Measurements from ENCODE around the gene C10orf120.

C10orf120 gene

DNA sequence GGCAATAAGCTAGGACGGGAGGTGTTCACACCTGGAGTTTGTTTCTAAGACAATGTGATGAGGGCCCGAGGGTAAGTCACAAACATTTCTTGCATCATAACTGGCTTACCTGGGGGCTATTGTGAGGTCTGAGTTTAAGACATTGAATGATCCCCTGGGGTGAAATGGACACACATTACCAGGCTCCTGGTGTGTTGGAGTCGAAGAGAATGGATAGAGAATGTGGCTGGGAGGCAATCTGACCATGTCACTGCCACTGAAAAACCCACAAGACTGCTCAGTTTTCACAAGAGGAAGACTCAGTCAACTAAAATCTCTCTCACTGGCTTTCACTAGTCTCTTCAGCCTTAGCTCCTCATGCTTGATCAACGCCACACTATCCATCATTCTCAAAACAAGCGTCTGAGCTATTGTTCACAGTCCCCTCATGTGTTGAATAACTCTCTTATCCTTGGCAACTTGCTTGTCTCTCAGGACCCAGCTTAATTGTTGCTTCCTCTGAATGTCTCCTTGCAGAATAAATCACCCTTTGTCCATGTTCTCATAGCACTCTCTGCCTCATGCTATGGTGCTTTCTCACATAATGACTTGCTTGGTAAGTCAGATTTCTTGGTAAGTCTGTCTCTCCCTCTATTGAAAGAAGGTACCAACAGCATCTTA lies at the start of gene C10orf120:
TSS of gene C10orf120 (minus strand) at position 51 of the 660 bp plus-strand sequence. CDS start 56 bp downstream, outside the sequence.
- no peak for DNase-seq (ENCODE audit: low read depth in 2 of 2)

DNA sequence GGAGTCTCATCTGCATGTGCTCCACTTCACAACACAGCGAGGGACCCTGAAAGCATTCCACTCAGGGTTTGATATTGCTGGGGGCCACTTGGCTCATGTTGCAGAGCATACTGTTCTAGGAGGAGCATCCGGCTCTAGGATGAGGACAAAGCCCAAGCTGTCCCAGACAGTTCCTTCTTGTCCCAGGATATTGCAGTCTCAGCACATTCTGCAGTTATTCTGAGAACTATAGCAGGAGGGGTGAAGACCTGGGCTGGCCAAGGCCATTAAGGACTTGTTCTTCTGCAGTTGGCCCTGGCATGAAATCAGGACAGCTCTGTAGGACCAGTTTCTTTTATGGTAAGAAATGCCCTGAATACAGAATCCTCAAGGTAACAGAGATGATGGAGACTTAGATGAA lies 48.9 kb upstream of the C10orf120 start:
- no peak for DNase-seq (ENCODE audit: low read depth in 2 of 2)

DNA sequence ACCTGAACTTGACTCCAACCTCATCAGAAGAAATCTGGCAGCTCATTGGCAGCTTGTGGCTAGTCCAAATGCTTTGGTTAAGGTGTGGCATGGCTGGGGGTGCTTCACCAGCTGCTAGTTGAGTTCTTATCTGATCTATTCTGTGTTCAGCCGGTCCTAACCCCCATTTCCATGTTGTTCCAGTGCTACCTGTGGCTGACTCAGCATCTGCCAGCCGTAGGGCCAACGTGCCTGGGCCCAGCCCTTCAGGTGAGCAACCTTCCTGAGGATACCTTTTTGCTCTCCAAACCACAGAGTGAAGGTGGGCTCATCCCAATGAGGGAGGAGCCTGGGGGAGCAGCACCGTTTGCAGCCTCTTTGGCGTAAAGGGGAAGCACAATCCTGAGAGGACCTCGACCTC lies 46.8 kb upstream of the C10orf120 start:
- DNase-seq (ENCODE audit: low read depth in 2 of 2): no peak

DNA sequence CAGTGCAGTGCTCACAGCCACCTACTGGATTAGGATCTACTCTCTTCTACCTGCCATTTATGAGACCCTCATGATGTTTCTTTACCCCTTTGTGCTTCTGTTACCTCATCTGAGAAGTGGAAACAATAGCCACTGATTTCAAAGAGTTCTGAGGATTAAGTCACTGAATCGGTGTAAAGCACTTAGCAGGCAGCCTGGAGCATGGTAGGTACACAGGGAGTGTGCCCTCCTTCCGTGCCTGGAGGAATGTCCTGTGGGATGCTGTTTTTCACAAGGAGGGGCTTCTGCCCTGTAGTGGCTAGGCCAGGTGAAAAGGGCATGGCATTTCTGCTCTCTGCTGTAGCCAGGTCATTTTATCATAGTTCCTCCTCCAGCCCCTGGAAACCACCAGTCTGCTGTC lies 44.6 kb upstream of the C10orf120 start:
- DNase-seq (ENCODE audit: low read depth in 2 of 2): no peak

DNA sequence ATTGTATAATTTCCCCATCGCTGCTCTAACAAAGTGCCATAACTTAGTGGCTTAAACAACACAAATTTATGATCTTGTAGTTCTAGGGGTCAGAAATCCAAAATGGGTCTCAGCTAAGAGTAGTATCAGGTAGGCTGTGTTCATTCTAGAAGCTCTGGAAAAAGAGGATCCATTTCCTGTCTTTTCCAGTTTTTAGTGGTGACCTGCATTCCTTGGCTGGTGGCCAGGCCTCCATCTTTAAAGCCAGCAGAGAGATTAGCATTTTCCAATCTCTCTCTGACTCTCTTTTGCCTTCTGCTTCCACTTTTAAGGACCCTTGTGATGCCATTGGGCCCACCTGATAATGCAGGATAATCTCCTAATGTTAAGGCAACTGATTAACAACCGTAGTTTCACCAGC lies 41.0 kb upstream of the C10orf120 start:
- DNase-seq (ENCODE audit: low read depth in 2 of 2): no peak

DNA sequence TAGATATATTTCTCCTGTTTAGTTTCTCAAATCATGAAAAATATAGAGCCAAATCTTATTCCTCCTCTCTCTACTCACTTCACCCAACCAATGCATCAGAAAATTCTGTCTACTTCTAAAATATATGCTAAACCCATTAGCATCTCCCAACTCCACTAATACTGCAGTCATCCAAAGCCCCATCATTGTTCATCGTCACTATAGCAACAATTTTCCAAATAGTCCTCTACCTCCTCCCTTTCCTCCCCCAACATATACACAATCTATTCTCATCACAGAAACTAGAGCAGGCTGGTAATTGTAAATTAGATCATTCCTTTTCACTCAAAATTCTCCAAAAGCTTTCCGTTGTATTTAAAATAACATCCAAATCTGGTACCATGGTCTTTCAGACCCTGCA lies 38.4 kb upstream of the C10orf120 start:
- no peak for DNase-seq (ENCODE audit: low read depth in 2 of 2)

DNA sequence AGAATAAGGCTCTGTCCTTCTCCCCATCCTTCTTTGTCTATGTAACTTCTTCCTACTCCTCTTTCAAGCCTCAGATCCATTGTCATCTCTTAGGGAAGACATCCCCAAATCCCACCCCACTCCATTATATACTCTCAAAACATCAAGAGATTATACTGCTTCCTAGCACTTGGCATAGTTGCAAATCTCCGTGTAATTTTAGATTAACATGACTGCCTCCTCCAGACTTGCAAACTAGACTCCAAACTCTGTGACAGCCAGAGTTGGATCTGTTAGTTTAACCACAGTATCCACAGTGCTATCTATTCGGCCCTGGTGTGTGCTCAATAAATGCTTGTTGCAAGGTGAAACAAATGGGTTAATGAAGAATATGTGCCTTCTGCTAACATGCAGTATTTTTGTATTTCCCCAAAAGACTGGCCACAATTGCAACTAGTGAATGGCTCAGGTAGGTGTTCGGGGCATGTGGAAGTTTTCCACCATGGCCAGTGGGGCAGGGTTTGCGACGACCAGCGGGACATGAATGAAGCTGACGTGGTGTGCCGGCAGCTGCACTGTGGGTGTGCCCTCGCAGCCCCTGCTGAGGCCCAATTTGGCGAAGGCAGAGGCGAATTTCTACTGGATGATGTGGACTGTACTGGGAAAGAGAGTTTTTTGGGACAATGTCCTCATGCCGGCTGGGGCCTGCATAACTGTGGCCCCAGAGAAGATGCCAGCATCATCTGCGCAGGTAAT lies 34.5 kb upstream of the C10orf120 start:
- no peak for DNase-seq (ENCODE audit: low read depth in 2 of 2)

DNA sequence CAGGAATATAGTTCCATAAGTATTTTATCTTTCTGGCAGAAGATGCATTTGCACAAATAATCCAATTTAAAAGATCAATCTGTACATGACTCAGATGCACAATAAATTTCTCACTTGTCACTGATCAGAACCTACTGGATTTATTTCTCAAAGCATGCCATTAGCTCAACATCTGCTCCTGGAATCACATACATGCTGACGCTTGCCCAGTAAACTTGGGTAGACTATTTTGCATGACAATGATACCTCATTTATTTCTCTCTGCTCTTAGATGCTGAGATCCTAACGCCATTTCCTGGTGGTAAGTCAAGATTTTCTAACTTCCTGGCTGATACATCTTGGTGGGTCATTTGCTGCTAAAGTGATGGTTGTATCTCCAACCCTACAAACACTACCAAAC lies 33.8 kb upstream of the C10orf120 start:
- no peak for DNase-seq (ENCODE audit: low read depth in 2 of 2)

DNA sequence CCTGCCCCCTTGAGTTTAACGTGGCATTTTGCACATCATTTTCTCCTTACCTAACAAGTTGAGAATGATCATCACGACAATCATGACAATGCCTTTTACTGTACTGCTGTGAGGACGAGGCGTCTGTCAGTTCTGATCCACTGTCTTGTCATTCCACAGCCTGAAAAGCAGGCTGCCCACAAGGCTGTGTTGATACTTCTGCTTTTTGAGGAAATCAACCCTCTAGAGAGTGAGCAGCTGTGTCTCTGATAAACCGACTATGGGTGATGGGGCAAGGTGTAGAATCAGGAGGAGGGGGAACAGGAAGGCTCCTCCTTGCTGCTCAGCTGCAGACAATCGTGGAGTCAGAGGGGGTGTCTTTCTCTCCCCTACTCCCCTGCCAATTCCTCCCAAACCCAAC lies 30.6 kb upstream of the C10orf120 start:
- DNase-seq (ENCODE audit: low read depth in 2 of 2): no peak

DNA sequence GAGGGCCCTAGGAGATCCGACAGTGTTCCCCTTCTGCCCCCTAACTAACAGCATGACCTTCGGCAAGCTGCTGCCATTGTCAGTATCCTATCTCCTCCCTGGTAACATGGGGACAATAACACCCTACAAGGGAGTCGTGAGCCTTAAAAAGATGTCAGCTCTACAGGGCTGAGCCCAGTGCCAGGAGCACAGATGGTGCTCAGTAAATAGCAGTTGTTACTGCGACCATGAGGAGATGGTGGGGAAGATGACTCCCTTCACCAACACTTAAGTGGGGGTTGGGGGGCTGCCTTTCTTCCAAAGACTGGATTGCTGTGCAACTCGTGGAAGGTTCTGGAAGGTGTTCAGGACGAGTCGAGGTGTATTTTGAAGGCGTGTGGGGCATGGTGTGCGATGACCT lies 29.5 kb upstream of the C10orf120 start:
- DNase-seq (ENCODE audit: low read depth in 2 of 2): no peak

DNA sequence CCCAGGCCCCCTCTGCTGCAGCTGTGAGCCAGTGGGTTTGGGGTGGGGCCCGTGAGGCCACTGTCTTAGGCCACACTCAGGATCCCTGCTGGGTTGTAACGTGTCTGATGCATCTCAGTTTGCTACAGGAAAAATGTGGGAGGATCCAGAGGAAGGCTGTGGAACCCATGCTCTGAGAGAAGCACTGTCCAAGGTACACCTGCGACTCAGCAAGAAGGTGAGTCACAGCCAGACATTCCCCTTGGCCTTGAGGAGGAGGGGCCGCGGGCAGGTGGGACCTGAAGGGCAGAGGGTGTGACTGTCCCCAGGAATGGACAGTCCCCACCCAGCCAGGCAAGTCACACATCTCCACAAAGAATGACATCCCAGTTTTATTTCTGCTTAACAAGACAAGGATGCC lies 27.8 kb upstream of the C10orf120 start:
- no peak for DNase-seq (ENCODE audit: low read depth in 2 of 2)

DNA sequence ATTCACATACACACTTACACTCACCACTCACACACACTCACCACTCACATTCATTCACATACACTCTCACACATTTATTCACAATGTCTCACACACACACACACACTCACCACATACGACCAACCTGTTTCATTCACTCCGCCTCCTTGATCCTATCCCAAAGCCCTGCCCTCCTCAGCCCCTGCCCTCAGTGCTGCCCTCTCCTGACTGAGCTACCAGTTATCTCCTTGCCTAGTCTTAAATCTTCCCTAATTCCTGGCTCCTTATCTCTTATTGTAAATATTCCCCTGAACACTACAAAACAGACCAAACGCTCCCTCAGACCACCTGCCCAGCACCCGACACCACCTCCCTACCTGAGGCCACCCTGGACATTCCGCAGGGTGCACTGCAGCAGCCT lies 26.1 kb upstream of the C10orf120 start:
- DNase-seq (ENCODE audit: low read depth in 2 of 2): no peak

DNA sequence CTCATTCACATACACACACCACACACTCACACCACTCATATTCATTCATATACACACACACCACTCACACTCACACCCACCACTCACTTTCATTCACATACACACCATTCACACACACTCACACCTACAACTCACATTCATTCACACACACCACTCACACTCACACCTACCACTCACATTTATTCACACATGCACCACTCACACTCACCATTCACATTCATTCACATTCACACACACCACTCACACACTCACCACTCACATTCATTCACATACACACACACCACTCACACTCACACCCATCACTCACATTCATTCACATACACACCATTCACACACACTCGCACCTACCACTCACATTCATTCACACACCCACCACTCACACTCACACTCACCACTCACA lies 25.4 kb upstream of the C10orf120 start:
- DNase-seq (ENCODE audit: low read depth in 2 of 2): no peak

DNA sequence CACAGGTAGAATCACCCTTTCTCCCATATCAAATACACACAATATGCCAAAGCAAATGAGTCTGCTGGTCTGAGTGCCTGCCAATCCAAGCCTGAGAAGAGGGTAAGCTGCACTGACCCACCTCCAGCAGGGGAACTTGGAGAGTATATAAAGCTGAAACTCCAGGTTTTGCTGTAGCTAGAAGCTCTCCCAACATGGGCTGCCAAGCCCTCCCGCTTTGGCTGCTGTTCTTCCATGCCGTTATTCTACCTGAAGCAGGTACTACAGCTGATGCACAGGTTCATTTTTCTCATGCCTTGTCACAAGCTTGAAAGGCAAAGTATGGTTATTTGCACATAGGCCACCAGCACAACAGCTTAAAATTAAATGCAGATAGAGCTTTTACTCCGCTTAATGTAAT lies 21.5 kb upstream of the C10orf120 start:
- no peak for DNase-seq (ENCODE audit: low read depth in 2 of 2)

DNA sequence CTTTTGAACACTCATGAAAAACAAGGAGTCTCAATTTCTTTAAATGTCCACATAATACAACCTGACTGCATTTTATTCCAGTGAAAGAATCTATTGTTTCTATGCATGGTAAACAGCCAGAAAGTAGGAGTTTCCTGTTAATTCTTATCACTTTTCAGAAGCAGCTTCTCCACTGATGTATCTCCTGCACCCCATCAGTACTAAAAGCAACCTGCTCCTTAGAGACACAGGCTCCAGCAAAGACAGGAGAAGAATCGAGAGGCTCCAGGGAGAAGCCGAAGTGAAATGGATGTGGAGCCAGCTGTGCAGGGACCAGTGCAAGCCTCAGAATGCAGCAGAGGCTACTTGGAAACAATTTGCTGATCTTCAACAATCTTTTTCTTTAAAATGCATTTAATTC lies 16.4 kb upstream of the C10orf120 start:
- DNase-seq (ENCODE audit: low read depth in 2 of 2): no peak

DNA sequence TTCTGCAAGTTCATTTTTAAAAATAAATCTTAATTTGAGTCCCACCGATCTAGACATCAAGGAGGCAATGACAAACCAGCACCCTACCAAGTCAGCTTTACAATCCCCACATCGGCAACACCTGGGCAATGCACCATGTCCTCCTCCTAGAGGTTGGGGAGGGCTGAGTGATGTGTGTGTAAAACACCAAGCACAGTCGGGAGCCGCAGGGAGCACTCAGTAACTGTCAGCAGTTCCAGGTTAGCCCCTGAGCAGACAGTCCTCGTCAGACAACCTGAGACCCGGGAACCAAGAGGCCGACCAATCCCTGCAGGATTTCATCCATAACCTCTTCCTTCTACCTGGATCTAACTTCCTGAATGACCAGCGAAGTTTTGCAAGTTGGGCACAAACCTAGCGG lies 15.9 kb upstream of the C10orf120 start:
- no peak for DNase-seq (ENCODE audit: low read depth in 2 of 2)

DNA sequence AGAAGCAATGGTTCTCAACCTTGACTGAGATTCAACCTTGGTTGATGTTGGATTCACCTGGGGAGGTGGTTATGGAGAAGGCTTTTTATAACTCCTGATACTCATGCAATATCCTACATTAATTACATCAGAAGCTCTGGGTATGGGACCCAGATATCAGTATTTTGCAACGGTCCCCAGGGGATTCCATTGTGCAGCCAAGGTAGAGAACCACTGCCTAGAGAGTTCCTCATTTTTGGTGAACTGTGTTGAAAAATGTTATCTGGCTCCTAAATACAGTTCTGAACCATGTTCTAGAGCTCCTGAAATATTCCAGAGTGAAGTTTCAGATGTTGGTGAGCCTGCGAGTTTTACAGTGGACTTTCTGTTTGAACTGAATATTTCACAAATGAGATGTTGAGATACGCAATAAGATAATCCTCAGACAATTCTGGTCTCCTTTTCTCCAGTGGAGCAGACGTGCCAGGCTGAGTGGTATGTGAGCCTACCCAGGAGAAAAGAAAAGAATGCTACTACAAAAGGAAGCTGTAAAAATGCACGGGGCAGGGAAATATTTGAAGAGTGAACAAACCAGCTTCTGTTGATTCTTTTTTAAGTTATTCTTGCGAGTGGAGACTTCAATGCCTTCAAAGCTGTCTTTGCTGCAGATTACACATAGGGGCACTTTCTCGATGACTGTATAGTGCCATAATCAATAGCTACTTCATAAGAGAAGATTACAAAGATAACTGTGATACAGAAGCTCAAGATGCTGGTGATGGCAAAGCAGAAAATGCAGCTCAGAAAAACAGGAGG lies 13.6 kb upstream of the C10orf120 start:
- no peak for DNase-seq (ENCODE audit: low read depth in 2 of 2)

DNA sequence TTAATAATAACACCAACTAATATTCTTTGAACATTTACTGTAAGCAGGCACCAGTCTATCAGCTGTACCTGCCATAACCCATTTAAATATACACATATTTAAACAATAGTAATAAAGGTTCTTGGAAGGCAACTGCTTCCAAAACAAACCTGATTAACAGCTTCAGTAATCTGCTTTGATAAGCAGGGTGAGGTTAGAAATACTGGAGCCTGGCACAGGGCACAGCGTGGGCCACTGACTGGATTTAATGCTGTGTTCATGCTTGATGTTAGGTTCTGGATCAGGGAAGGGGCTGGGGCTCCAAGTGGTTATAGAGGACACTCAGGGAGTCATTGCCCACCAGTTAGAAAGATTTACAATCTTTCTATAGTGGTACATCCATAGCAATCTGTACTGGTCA lies 10.9 kb upstream of the C10orf120 start:
- no peak for DNase-seq (ENCODE audit: low read depth in 2 of 2)

DNA sequence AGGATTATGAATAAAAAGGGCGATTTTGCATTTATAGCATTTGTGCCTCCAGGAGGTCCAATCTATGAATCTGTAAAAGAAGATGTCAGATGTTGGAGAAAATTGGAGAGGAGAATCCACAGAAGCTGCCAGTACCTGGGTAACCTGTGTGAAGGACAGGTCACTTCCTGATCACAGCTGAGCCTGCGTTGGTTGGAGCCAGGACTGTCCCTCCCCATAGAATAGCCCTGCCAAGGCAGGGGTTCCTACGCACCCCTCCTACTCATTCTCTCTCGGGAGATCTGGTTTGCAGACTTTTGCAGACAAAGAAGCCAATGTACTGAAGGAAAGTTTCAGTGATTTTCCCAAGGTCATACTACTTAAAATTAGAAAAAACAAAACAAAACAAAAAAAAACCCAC lies 10.3 kb upstream of the C10orf120 start:
- no peak for DNase-seq (ENCODE audit: low read depth in 2 of 2)

DNA sequence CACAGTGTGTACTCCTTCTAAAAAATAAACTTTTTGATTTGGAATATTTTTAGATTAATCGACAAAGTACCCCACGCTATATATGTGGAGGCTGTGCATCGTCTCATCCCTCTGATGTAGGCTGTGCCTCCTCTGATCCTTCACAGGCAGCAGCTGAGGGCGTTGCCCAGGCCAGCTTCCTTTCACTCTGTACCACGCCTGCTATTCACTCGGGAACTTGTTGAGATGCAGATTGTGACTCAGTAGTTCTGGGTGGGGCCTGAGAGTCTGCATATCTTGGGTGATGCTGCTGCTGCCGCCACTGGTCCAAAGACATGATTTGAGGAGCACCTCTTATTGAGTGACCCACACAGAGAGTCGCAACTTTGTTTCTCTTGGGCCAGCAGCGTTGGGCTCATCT lies 7.9 kb upstream of the C10orf120 start:
- DNase-seq (ENCODE audit: low read depth in 2 of 2): no peak

DNA sequence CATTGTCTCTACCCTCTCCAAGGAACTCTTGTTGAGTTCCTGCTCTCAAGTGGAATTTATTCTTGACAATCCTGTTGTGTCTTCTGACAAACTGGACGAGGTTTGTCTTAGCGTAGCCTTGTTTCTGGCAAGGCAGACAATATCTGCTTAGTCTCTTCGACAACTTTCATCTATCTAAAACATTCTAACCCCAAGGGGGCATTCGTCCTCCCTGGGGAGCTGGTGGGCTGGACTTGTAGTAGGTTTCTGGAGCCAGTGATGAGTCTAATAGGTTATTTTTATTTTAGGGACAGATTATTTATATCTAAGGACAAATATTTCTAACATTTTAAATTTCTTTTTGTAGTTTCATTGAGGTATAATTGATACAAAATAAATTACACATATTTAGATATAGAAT lies 7.3 kb upstream of the C10orf120 start:
- DNase-seq (ENCODE audit: low read depth in 2 of 2): no peak

DNA sequence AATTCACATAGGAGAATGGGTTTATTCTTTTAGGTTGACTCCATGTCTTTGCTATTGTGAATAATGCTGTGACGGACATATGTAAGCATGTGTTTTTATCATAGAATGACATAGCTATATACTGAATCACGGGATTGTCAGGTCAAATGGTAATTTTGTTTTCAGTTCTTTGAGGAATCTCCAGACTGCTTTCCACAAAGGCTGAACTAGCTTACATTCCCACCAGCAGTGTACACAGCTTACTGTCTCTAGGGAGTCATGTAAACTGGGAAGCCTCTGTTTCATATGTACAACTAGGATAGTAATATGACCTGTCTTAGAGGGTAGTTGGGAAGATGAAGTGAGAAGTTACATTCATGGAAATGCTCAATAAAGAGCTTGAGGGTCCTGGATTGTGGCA lies 6.8 kb upstream of the C10orf120 start:
- DNase-seq (ENCODE audit: low read depth in 2 of 2): no peak
